ENCODE data around the gene P3H2.

P3H2 gene

GRCh38 chr3:189945935-189946709 lies 174.6 kb downstream of the P3H2 start:
- DNase-seq (ENCODE audit: low read depth in 2 of 2), result no peak

- DNase-seq (ENCODE audit: low read depth in 2 of 2), result no peak
These were observed 176.2 kb downstream of the P3H2 start for GRCh38 chr3:189944285-189945145.

- no peak for DNase-seq (ENCODE audit: low read depth in 2 of 2)
These were observed 177.7 kb downstream of the P3H2 start for GRCh38 chr3:189942948-189943347.

- no peak for DNase-seq (ENCODE audit: low read depth in 2 of 2)
These were observed 179.0 kb downstream of the P3H2 start for GRCh38 chr3:189941679-189942078.

- DNase-seq (ENCODE audit: low read depth in 2 of 2), result no peak
These were observed 179.6 kb downstream of the P3H2 start for GRCh38 chr3:189941125-189941524.

- DNase-seq (ENCODE audit: low read depth in 2 of 2), result no peak
These were observed 183.2 kb downstream of the P3H2 start for GRCh38 chr3:189937302-189938127.

GRCh38 chr3:189936201-189936945 lies 184.3 kb downstream of the P3H2 start:
- no peak for DNase-seq (ENCODE audit: low read depth in 2 of 2)

- DNase-seq (ENCODE audit: low read depth in 2 of 2), result no peak
These were observed 192.5 kb downstream of the P3H2 start for GRCh38 chr3:189927975-189928895.

GRCh38 chr3:189921770-189922169 lies 198.9 kb downstream of the P3H2 start:
- DNase-seq (ENCODE audit: low read depth in 2 of 2), result no peak

GRCh38 chr3:189914799-189915198 lies 205.9 kb downstream of the P3H2 start:
- no peak for DNase-seq (ENCODE audit: low read depth in 2 of 2)

GRCh38 chr3:189911001-189911400 lies 209.7 kb downstream of the P3H2 start:
- no peak for DNase-seq (ENCODE audit: low read depth in 2 of 2)

- DNase-seq (ENCODE audit: low read depth in 2 of 2), result no peak
These were observed 211.1 kb downstream of the P3H2 start for GRCh38 chr3:189909573-189909972.

GRCh38 chr3:189909139-189909538 lies 211.6 kb downstream of the P3H2 start:
- DNase-seq (ENCODE audit: low read depth in 2 of 2), result no peak

GRCh38 chr3:189908646-189909045 lies 212.1 kb downstream of the P3H2 start:
- DNase-seq (ENCODE audit: low read depth in 2 of 2), result no peak

- DNase-seq (ENCODE audit: low read depth in 2 of 2), result no peak
These were observed 212.9 kb downstream of the P3H2 start for GRCh38 chr3:189907803-189908202.
